ENCODE results near the gene TMA7. TPM values are rescaled to one million over a fixed set of nuclear protein-coding genes. Genes with fewer than 3 reads are reported as not detected.

Gene TMA7
- total and polyA plus RNA-seq, 2 of the 13 experiments (the other 11 are each of a cell fraction or from before 2014, with no cell fraction given): 100 to 486 TPM

- Histone ChIP-seq H3K27ac (ENCODE audit: extremely low read length, insufficient read depth, low read length) (peak overlapping the region; percentile 99), H2AFZ (ENCODE audit: low read length) (no peak overlapping the region), H3K4me1 (ENCODE audit: insufficient read depth, low read length) (peaks cover 84% of the 10 kb centered on the region), H3K9me3 (ENCODE audit: low read length) (no peaks in the 10 kb centered on the region), H3K9ac (ENCODE audit: insufficient read depth, low read depth, low read length) (peak overlapping the region; percentile 96), H3K36me3 (replicated peaks in 1 of 2; ENCODE audit: control insufficient read depth in 1 of 2, insufficient read depth in 2 of 2, low read length in 2 of 2) (peaks cover 3 to 4% of the 10 kb centered on the region in 2 experiments; a peak in 4 of 5 replicates), H3K4me2 (ENCODE audit: low read depth, low read length) (peak overlapping the region; percentile 100), H3K4me3 (replicated peaks in 1 of 3; ENCODE audit: insufficient read depth in 1 of 3, low read depth in 2 of 3, low read length in 3 of 3) (peak overlapping the region; percentile 13 to 93 (median 27); a peak in 5 of 6 replicates), H3K27me3 (ENCODE audit: control insufficient read depth in 1 of 2, insufficient read depth in 2 of 2, low read length in 2 of 2) (no peaks in the 10 kb centered on the region), H3K79me2 (ENCODE audit: insufficient read depth, low read length) (peaks cover 28% of the 10 kb centered on the region), H4K20me1 (ENCODE audit: insufficient read depth, low read length) (peaks cover 19% of the 10 kb centered on the region)
- CTCF ChIA-PET (ENCODE audit: low intra/inter-chr PET ratio, low total read pairs): no interaction called here
- ATAC-seq: peak; percentile 34
- FAIRE-seq: peak; percentile 89
- POLR2A ChIA-PET: interaction anchor here (0.6 to 9.0 kb wide), 15 partner anchors 10 to 871 kb away, joined by 3 to 130 read pairs (median 6); partner anchors contain the start of genes ATRIP, CCDC51, CDC25A and PFKFB4
- WGBS (ENCODE audit: low lambda C conversion rate): 18% methylated on average over 5 of the region's 8 CpGs
- peak; percentile 92 for DNase-seq (ENCODE audit: low spot score)
- no TSS peak for BruUV-seq (replicated peaks)
- in situ Hi-C loops (cut with HindIII; ENCODE audit: extremely low pct_ligation_motif_present, low pct_unique_long_range_greater_than_20kb): no loop called here
- intact Hi-C loops (cut with micrococcal nuclease; ENCODE audit: unreplicated experiment): no loop called here
- 0 out of 2 replicates have a peak, but pooled peaks have one; percentile 66 for TF ChIP-seq ZNF639 (CRISPR knock-in tag; conservative IDR thresholded peaks at IDR 0.05)
- TF ChIP-seq ZNF629 (CRISPR knock-in tag; conservative IDR thresholded peaks at IDR 0.05): peak; percentile 26; the same call in 1 of the 2 replicates
- peak; percentile 97 for TF ChIP-seq SIX1 (CRISPR knock-in tag; IDR thresholded peaks at IDR 0.05; ENCODE audit: borderline replicate concordance)
- 0 out of 2 replicates have a peak, but pooled peaks have one; percentile 40 for TF ChIP-seq ZNF124 (CRISPR knock-in tag; IDR thresholded peaks at IDR 0.05)
- no peak for TF ChIP-seq TAF15 (IDR thresholded peaks at IDR 0.05; ENCODE audit: low read depth, low read length, poor library complexity, severe bottlenecking)
- peak; percentile 22; the same call in 1 of the 2 replicates for TF ChIP-seq TAF1 (CRISPR knock-in tag; IDR thresholded peaks at IDR 0.05)
- peak; percentile 94 for TF ChIP-seq TBX2 (CRISPR knock-in tag; IDR thresholded peaks at IDR 0.05; ENCODE audit: borderline replicate concordance)
- 0 out of 2 replicates have a peak, but pooled peaks have one; percentile 39 for TF ChIP-seq KDM1A (CRISPR knock-in tag; IDR thresholded peaks at IDR 0.05)
- peak; percentile 15; the same call in 1 of the 2 replicates for TF ChIP-seq ZFX (CRISPR knock-in tag; IDR thresholded peaks at IDR 0.05; ENCODE audit: low read depth)
- peak; percentile 72; the same call in 1 of the 2 replicates for TF ChIP-seq HOXD1 (CRISPR knock-in tag; IDR thresholded peaks at IDR 0.05)
- TF ChIP-seq TRIM22 (IDR thresholded peaks at IDR 0.05): no peak
- TF ChIP-seq ZBTB26 (CRISPR knock-in tag; IDR thresholded peaks at IDR 0.05; ENCODE audit: borderline replicate concordance): peak; percentile 65; the same call in 1 of the 2 replicates
- peak; percentile 93 for TF ChIP-seq SAP130 (CRISPR knock-in tag; IDR thresholded peaks at IDR 0.05; ENCODE audit: low read depth)
- TF ChIP-seq BCLAF1 (IDR thresholded peaks at IDR 0.05): no peak
- 0 out of 2 replicates have a peak, but pooled peaks have one; percentile 56 for TF ChIP-seq ZNF598 (CRISPR knock-in tag; IDR thresholded peaks at IDR 0.05; ENCODE audit: borderline replicate concordance)
- no peak for TF ChIP-seq SOX6 (IDR thresholded peaks at IDR 0.05)
- peak; percentile 85 for TF ChIP-seq SOX6 (CRISPR knock-in tag; IDR thresholded peaks at IDR 0.05)
- TF ChIP-seq ZNF792 (CRISPR knock-in tag; IDR thresholded peaks at IDR 0.05): peak; percentile 81
Observed at GRCh38 chr3:48431224-48432029, 8.6 kb upstream of the TMA7 start.
